Fibroblast of mammary gland (primary cell): Measurements from ENCODE around the gene PRMT1.

Experiments used
- DNase-seq: peaks from one replicate; pipeline ENCODE4 v3.0.0-alpha.2; 2010; ENCODE audit warnings: low read depth
- H3K4me3 ChIP-seq: 2 replicates; pipeline ENCODE4 v1.5.1; 2011; ENCODE audit warnings: low read depth, mild to moderate bottlenecking, low read length, moderate library complexity; ENCODE audit not compliant: control insufficient read depth
- TF ChIP-seq, protein P1 (sequence below): conservative IDR thresholded peaks from 2 replicates; pipeline ENCODE4 v1.5.1; 2011; ENCODE audit warnings: low read depth, low read length, inconsistent platforms; ENCODE audit not compliant: control insufficient read depth, insufficient read depth

The PRMT1 gene

GRCh38 chr19:49636233-49636932 lies 40.7 kb upstream of the PRMT1 start:
- TF ChIP-seq, protein P1, sequence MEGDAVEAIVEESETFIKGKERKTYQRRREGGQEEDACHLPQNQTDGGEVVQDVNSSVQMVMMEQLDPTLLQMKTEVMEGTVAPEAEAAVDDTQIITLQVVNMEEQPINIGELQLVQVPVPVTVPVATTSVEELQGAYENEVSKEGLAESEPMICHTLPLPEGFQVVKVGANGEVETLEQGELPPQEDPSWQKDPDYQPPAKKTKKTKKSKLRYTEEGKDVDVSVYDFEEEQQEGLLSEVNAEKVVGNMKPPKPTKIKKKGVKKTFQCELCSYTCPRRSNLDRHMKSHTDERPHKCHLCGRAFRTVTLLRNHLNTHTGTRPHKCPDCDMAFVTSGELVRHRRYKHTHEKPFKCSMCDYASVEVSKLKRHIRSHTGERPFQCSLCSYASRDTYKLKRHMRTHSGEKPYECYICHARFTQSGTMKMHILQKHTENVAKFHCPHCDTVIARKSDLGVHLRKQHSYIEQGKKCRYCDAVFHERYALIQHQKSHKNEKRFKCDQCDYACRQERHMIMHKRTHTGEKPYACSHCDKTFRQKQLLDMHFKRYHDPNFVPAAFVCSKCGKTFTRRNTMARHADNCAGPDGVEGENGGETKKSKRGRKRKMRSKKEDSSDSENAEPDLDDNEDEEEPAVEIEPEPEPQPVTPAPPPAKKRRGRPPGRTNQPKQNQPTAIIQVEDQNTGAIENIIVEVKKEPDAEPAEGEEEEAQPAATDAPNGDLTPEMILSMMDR = no peak
- DNase-seq = no peak
- no peak overlapping the region for H3K4me3 ChIP-seq

DNA sequence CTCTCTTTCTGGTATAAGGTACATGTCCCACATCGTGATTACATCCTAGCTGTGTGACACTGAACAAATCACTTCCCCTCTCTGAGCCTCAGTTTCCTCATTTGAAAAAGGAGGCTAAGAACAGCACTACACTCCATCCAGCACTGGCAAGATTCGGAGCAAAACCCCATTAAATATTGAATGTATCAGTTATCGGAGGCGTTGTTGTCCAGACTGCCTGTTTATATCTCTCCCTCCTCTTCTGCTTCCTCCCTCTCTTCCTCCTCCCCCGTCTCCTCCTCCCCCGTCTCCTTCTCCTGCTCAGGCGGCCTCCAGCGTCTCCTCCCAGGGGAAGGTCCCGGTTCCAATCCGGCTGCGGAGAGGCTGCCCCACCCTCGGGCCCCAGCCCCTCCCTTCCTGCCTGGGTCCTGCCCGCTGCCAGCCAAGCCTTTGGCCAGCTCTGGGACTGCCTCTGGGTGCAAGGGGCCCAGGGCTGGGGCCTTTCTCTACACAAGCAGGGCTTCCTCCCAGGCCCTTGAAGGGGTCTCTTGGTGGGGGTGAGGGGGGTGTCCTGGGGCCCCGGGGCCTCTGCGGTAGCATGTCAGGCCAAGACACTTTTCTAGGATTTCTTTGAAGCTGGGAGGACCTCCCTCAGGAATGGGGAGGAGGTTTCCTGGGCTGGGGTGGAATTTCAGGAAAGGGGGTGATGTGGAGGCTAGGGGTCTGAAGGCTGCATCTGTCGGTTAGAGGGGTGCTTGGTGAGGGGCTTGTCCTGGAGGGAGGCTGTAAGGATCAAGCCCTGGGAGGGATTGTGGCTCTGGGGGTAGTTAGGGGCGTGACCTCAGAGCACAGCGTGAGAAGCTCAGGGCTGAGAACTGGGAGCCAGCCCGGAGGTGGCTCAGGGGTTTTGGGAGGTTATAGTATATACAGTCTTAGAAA lies 39.0 kb upstream of the PRMT1 start:
- TF ChIP-seq, protein P1 = no peak
- peak; percentile 75 for DNase-seq
- H3K4me3 ChIP-seq = peak overlapping the region; percentile 76

GRCh38 chr19:49639401-49640112 lies 37.5 kb upstream of the PRMT1 start:
- peak overlapping the region; percentile 76 for H3K4me3 ChIP-seq
- no peak for DNase-seq
- TF ChIP-seq, protein P1 = no peak

- H3K4me3 ChIP-seq = peak within 1 kb of the TSS; percentile 76
- TF ChIP-seq, protein P1 = no peak
- DNase-seq = peak; percentile 100
Observed at GRCh38 chr19:49640113-49640898, 36.8 kb upstream of the PRMT1 start, which contains the start of gene RRAS. RRAS (minus strand) TSS chr19:49640143; CDS start chr19:49640098, 45 bp downstream.

- peak within 1 kb of the TSS; percentile 99 for H3K4me3 ChIP-seq
- peak; percentile 99 for DNase-seq
- TF ChIP-seq, protein P1 = no peak
Observed at GRCh38 chr19:49641688-49642491, 35.2 kb upstream of the PRMT1 start, which contains the start of gene SCAF1. SCAF1 (plus strand) TSS chr19:49642209; CDS start chr19:49645027, 2,818 bp downstream.
